ENCODE results near the gene FBH1.

FBH1 gene

DNA sequence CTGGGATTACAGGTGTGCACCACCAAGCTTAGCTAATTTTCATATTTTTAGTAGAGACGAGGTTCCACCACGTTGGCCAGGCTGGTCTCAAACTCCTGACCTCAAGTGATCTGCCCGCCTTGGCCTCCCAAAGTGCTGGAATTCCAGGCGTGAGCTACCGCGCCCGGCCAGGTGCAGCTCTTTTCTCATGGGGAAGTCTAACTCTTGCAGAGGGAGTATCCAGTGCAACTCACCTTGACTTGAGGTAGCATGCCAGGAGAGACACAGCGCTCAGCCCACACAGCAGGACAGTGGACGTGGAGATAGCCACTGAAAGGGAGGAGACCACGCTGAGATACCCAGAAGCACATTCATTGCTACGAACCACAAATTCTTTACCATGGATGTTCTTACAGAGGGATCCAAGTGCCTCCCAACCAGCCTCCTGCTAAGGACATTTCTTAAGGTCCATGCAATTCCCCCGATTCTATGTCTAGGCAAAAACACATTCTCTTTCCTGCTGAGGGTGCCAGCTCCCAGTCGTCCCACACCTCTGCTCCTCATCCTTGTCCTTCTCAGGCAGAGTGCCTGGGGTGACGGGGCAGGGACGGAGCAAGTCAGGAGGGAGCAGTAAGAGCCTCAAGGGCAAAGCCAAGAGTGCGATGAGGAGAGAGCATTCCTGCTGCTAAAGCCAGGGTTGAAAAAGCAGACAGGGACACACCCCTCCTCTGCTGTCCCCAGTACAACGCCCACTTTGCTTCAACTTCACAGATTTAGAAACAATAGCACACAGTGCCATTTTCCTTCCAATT is 66.3 kb downstream of the FBH1 start:
- DNase-seq (ENCODE audit: low read depth) = no peak
- TF ChIP-seq MYC (IDR thresholded peaks at IDR 0.05; ENCODE audit: low read depth, low read length) (no peak), POLR2A (IDR thresholded peaks at IDR 0.05; ENCODE audit: extremely low read depth, insufficient read length) (no peak)
- TF ChIP-seq, protein P1, sequence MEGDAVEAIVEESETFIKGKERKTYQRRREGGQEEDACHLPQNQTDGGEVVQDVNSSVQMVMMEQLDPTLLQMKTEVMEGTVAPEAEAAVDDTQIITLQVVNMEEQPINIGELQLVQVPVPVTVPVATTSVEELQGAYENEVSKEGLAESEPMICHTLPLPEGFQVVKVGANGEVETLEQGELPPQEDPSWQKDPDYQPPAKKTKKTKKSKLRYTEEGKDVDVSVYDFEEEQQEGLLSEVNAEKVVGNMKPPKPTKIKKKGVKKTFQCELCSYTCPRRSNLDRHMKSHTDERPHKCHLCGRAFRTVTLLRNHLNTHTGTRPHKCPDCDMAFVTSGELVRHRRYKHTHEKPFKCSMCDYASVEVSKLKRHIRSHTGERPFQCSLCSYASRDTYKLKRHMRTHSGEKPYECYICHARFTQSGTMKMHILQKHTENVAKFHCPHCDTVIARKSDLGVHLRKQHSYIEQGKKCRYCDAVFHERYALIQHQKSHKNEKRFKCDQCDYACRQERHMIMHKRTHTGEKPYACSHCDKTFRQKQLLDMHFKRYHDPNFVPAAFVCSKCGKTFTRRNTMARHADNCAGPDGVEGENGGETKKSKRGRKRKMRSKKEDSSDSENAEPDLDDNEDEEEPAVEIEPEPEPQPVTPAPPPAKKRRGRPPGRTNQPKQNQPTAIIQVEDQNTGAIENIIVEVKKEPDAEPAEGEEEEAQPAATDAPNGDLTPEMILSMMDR (IDR thresholded peaks at IDR 0.05; ENCODE audit: low read depth, low read length) = no peak
- TF ChIP-seq, protein P2, sequence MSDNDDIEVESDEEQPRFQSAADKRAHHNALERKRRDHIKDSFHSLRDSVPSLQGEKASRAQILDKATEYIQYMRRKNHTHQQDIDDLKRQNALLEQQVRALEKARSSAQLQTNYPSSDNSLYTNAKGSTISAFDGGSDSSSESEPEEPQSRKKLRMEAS (IDR thresholded peaks at IDR 0.05; ENCODE audit: low read depth, low read length) = no peak
- no peak overlapping the region for H3K4me3 ChIP-seq (ENCODE audit: low read depth, low read length)

DNA sequence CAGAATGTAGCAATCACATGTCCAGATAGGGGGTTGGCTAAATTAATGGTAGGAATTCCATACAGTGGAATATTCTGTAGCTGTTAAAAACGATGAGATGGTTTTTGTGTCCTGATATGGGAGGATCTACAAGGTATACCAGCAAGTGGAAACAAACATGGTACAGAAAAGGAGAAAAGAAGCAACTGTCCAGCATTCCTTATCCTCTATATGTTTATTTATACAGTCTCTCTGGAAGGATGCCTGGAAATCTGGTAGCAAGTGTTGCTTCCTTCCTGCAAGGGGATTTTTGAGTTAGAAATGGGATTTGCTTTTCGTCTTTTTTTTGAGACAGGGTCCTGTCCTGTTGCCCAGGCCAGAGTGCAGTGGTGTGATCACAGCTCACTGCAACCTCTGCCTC is 68.0 kb downstream of the FBH1 start:
- TF ChIP-seq, protein P2 (IDR thresholded peaks at IDR 0.05; ENCODE audit: low read depth, low read length) = no peak
- TF ChIP-seq, protein P1 (IDR thresholded peaks at IDR 0.05; ENCODE audit: low read depth, low read length) = no peak
- TF ChIP-seq MYC (IDR thresholded peaks at IDR 0.05; ENCODE audit: low read depth, low read length) (no peak), POLR2A (IDR thresholded peaks at IDR 0.05; ENCODE audit: extremely low read depth, insufficient read length) (no peak)
- H3K4me3 ChIP-seq (ENCODE audit: low read depth, low read length) = no peak overlapping the region
- no peak for DNase-seq (ENCODE audit: low read depth)

DNA sequence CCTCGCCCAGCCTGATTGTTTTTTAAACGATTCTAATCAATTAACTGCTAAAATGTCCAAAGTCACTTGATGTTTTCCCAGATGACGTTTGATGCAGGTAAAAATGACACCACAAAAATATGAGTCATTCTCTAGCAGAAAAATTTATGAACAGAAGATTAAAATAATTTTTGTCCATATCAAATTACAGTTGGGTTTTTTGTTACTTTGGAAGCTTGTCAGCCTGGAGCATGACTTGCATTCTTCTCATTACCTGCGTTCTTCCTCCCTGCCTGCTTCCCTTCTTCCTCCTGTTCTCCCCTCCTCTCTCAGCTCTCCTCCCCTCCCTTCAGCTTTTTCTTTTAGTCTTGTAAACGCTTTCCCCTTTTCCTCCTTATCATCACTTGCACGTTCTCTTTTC is 68.6 kb downstream of the FBH1 start:
- TF ChIP-seq, protein P1 (IDR thresholded peaks at IDR 0.05; ENCODE audit: low read depth, low read length) = no peak
- TF ChIP-seq, protein P2 (IDR thresholded peaks at IDR 0.05; ENCODE audit: low read depth, low read length) = no peak
- no peak for TF ChIP-seq MYC (IDR thresholded peaks at IDR 0.05; ENCODE audit: low read depth, low read length)
- no peak overlapping the region for H3K4me3 ChIP-seq (ENCODE audit: low read depth, low read length)
- DNase-seq (ENCODE audit: low read depth) = no peak

DNA sequence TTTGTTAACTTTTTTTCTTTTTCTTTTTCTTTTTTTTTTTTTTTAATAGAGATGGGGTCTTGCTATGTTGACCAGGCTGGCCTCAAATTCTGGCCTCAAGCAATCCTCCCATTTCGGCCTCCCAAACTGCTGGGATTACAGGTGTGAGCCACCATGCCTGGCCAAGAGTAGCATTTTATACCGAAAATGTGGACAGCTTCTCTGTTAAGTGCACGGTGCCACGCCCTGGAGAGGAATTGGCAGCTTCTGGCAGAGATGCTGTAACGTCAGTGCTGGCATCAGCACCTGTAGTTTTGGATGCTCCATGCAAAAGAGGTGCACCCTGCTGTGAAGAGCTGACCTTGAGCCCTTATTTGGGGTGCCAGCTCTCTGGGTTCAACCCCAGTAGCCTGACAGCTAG is 69.1 kb downstream of the FBH1 start:
- no peak overlapping the region for H3K4me3 ChIP-seq (ENCODE audit: low read depth, low read length)
- TF ChIP-seq MYC (IDR thresholded peaks at IDR 0.05; ENCODE audit: low read depth, low read length) = no peak
- TF ChIP-seq POLR2A (IDR thresholded peaks at IDR 0.05; ENCODE audit: extremely low read depth, insufficient read length) = no peak
- TF ChIP-seq, protein P2 (IDR thresholded peaks at IDR 0.05; ENCODE audit: low read depth, low read length) = no peak
- TF ChIP-seq, protein P1 (IDR thresholded peaks at IDR 0.05; ENCODE audit: low read depth, low read length) = no peak
- no peak for DNase-seq (ENCODE audit: low read depth)

DNA sequence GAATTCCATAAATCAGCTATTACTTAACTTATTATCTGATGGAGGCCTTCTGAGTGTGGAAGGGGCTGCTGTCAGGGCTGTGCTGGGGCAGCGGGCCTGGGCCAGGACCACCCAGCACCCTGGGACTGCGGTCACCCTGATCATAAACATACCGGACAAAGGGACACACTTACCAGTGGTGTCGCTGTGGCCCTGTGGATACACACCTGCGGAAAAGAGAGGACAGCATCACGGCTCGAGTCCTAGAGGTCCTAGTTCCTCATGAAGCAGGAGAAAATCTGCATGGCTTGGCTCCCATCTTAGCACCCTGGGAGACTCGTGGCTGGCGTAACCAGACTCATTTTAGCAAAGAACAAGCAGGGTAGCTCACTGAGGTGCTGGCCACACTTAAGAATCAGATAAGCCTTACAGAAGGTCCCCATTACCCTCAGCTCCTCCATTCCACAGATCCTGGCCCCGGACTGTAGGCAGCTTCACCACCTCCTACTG is 69.6 kb downstream of the FBH1 start:
- DNase-seq (ENCODE audit: low read depth) = no peak
- TF ChIP-seq, protein P1 (IDR thresholded peaks at IDR 0.05; ENCODE audit: low read depth, low read length) = no peak
- TF ChIP-seq POLR2A (IDR thresholded peaks at IDR 0.05; ENCODE audit: extremely low read depth, insufficient read length) (no peak), MYC (IDR thresholded peaks at IDR 0.05; ENCODE audit: low read depth, low read length) (no peak)
- TF ChIP-seq, protein P2 (IDR thresholded peaks at IDR 0.05; ENCODE audit: low read depth, low read length) = no peak
- no peak overlapping the region for H3K4me3 ChIP-seq (ENCODE audit: low read depth, low read length)

All from NB4 (cell line).